ENCODE measurements around the gene ULK1. TPM values are rescaled to one million over a fixed set of nuclear protein-coding genes. Genes with fewer than 3 reads are reported as not detected.

The ULK1 gene
- total and polyA plus RNA-seq, 2 experiments from 2014 or later: 8.4 to 33.8 TPM

DNA sequence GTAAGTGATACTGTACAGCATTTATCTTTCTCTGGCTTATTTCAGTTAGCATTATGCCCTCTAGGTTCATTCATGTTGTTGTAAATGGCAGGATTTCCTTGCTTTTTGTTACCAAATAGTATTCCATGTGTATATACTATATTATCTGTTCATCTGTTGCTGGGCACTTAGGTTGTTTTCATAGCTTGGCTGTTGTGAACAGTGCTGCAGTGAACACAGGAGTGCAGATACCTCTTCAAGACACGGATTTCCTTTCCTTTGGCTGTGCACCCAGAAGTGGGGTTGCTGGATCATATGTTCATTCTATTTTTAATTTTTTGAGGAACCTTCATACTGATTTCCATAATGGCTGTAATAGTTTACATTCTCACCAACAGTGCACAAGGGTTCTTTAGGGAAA is 76.8 kb downstream of the ULK1 start:
- H3K27ac Mint-ChIP-seq: no peak overlapping the region
- H4K20me1 ChIP-seq (replicated peaks; ENCODE audit: insufficient read depth): peaks cover 20% of the 10 kb centered on the region

More for the DNA sequence above, 76.8 kb downstream of the ULK1 start:
- Mint-ChIP-seq H3K4me1 (no peaks in the 10 kb centered on the region), H3K4me3 (no peak overlapping the region), H3K27me3 (ENCODE audit: insufficient read depth, low read depth, poor library complexity) (no peaks in the 10 kb centered on the region), H3K36me3 (ENCODE audit: low read depth) (no peaks in the 10 kb centered on the region), H3K9me3 (no peaks in the 10 kb centered on the region)
- H3K27me3 ChIP-seq (ENCODE audit: insufficient read depth): no peaks in the 10 kb centered on the region
- H2AFZ ChIP-seq: no peak overlapping the region
- no peak for DNase-seq (ENCODE audit: low spot score)
- TF ChIP-seq ZNF331 (CRISPR knock-in tag; IDR thresholded peaks at IDR 0.05; ENCODE audit: low read depth) (no peak), NANOG (IDR thresholded peaks at IDR 0.05; ENCODE audit: borderline replicate concordance) (no peak), CREB1 (CRISPR knock-in tag; IDR thresholded peaks at IDR 0.05; ENCODE audit: low read depth) (no peak), REST (IDR thresholded peaks at IDR 0.05; ENCODE audit: unreplicated experiment) (no peak), POLR2AphosphoS5 (IDR thresholded peaks at IDR 0.05; ENCODE audit: low read depth) (no peak), ZNF114 (CRISPR knock-in tag; IDR thresholded peaks at IDR 0.05) (no peak), EZH2phosphoT487 (IDR thresholded peaks at IDR 0.05; ENCODE audit: unreplicated experiment) (no peak)
- TF ChIP-seq, protein P1, sequence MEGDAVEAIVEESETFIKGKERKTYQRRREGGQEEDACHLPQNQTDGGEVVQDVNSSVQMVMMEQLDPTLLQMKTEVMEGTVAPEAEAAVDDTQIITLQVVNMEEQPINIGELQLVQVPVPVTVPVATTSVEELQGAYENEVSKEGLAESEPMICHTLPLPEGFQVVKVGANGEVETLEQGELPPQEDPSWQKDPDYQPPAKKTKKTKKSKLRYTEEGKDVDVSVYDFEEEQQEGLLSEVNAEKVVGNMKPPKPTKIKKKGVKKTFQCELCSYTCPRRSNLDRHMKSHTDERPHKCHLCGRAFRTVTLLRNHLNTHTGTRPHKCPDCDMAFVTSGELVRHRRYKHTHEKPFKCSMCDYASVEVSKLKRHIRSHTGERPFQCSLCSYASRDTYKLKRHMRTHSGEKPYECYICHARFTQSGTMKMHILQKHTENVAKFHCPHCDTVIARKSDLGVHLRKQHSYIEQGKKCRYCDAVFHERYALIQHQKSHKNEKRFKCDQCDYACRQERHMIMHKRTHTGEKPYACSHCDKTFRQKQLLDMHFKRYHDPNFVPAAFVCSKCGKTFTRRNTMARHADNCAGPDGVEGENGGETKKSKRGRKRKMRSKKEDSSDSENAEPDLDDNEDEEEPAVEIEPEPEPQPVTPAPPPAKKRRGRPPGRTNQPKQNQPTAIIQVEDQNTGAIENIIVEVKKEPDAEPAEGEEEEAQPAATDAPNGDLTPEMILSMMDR (conservative IDR thresholded peaks at IDR 0.05; ENCODE audit: low read depth in 2 of 2): no peak
- TF ChIP-seq, protein P2, sequence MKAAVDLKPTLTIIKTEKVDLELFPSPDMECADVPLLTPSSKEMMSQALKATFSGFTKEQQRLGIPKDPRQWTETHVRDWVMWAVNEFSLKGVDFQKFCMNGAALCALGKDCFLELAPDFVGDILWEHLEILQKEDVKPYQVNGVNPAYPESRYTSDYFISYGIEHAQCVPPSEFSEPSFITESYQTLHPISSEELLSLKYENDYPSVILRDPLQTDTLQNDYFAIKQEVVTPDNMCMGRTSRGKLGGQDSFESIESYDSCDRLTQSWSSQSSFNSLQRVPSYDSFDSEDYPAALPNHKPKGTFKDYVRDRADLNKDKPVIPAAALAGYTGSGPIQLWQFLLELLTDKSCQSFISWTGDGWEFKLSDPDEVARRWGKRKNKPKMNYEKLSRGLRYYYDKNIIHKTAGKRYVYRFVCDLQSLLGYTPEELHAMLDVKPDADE (IDR thresholded peaks at IDR 0.05): no peak
- H3K4me3 ChIP-seq: no peak overlapping the region
- H3F3A ChIP-seq (replicated peaks; ENCODE audit: low read depth): no peaks in the 10 kb centered on the region
- peaks cover 100% of the 10 kb centered on the region for H3K79me2 ChIP-seq (replicated peaks; ENCODE audit: insufficient read depth)
- no peaks in the 10 kb centered on the region for H3K4me1 ChIP-seq (ENCODE audit: insufficient read depth)
- H3K9me2 ChIP-seq (ENCODE audit: insufficient read depth): no peaks in the 10 kb centered on the region
- no peak overlapping the region for H3K27ac ChIP-seq (ENCODE audit: low read depth)
- no peaks in the 10 kb centered on the region for H3K36me3 ChIP-seq (ENCODE audit: insufficient read depth)
- no peak overlapping the region for H3K4me2 ChIP-seq
- ATAC-seq: no peak

Small RNA genes within 50 kb of the gene (small RNA-seq; reads per million reads assigned to genes)
- not detected for gene AC131009.3 (ENCODE audit: low replicate concordance)

Other genes starting within 250 kb of the ULK1 start
- 36.2 and 41.0 TPM in 2 replicates for gene SFSWAP, start 183.5 kb upstream of the ULK1 start, total RNA-seq (2014; rRNA removed; shearing (Covaris generic))
- 49.0 and 49.8 TPM in 2 replicates for gene SFSWAP, start 183.5 kb upstream of the ULK1 start, polyA plus RNA-seq (2016; fragmentation: Nextera tagmentation; extraction: Ambion mirVana)
- 26.8 and 48.5 TPM in 2 replicates for gene MMP17, start 66.2 kb upstream of the ULK1 start, total RNA-seq (2014; rRNA removed; shearing (Covaris generic))
- gene MMP17, start 66.2 kb upstream of the ULK1 start, polyA plus RNA-seq (2016; fragmentation: Nextera tagmentation; extraction: Ambion mirVana): 10.4 and 16.9 TPM in 2 replicates
- gene PUS1, start 34.7 kb downstream of the ULK1 start, total RNA-seq (2014; rRNA removed; shearing (Covaris generic)): 72.7 and 73.0 TPM in 2 replicates
- 52.4 and 59.3 TPM in 2 replicates for gene PUS1, start 34.7 kb downstream of the ULK1 start, polyA plus RNA-seq (2016; fragmentation: Nextera tagmentation; extraction: Ambion mirVana)
- 47.7 and 57.2 TPM in 2 replicates for gene EP400, start 55.3 kb downstream of the ULK1 start, total RNA-seq (2014; rRNA removed; shearing (Covaris generic))
- 24.5 and 26.3 TPM in 2 replicates for gene EP400, start 55.3 kb downstream of the ULK1 start, polyA plus RNA-seq (2016; fragmentation: Nextera tagmentation; extraction: Ambion mirVana)
- 18.3 and 19.3 TPM in 2 replicates for gene DDX51, start 249.7 kb downstream of the ULK1 start, total RNA-seq (2014; rRNA removed; shearing (Covaris generic))
- gene DDX51, start 249.7 kb downstream of the ULK1 start, polyA plus RNA-seq (2016; fragmentation: Nextera tagmentation; extraction: Ambion mirVana): 12.4 and 13.0 TPM in 2 replicates
- gene NOC4L, start 249.8 kb downstream of the ULK1 start, total RNA-seq (2014; rRNA removed; shearing (Covaris generic)): 32.7 and 42.4 TPM in 2 replicates
- 54.7 and 58.5 TPM in 2 replicates for gene NOC4L, start 249.8 kb downstream of the ULK1 start, polyA plus RNA-seq (2016; fragmentation: Nextera tagmentation; extraction: Ambion mirVana)